Uterus (tissue), 2 donors: Measurements from ENCODE around the gene AOC2.

Experiments used
- CTCF ChIP-seq, 4 experiments: fragments of 200-600 bp in 2 of 4; fragments of 450-650 bp in 2 of 4; sonication (generic) in 2 of 4; IDR thresholded peaks; one replicate each; pipeline ENCODE4 v1.5.1; 2016 to 2019; ENCODE audit warnings: antibody characterized with exemption in 4 of 4, mild to moderate bottlenecking in 2 of 4, moderate library complexity in 1 of 4
- POLR2A ChIP-seq, 2 donors: fragments of 450-650 bp; IDR thresholded peaks; one replicate each; pipeline ENCODE4 v1.6.1; 2016; ENCODE audit warnings: antibody characterized with exemption in 2 of 2, mild to moderate bottlenecking in 1 of 2, moderate library complexity in 1 of 2

DNA sequence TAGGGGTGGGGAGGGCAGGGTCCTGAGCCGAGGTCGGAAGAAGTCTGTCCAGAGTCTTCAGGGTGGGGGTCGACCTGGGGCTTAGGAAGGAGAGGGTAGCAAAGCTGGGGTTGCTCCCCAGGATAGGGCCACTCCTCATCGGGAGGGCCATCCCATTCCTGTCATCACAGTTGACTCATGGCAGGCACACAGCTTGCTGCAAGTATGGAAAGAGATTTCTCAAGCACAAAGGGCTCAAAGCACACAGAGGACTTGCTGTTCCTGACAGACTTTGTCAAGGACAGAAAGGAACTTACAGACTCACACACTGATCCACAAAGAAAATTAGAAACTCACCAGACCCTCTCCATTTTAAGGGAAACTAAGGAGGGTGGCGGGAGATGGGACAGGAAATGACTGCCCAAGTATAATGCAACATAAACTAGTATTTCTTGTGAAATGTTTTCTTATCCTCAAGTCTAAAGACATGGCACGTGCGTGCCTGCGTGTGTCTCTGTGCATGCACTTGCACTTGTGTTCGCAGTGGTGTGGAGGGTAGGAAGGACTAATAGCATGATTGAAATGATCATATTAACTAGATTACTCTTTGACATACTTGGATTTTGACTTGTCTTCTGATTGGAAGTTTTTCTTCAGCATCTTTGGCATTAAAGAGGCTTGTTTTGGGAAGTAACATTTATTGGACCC, 2.4 kb downstream of the AOC2 start:
- TF ChIP-seq POLR2A (IDR thresholded peaks at IDR 0.05) = no peak
- TF ChIP-seq CTCF (IDR thresholded peaks at IDR 0.05) = no peak
